ENCODE data around the gene FGFR2.
A peak's percentile ranks its signal among the peaks of the same experiment; 100 is the strongest.
"Not testable (repeated sequence)": the region's sequence is repeated elsewhere in the genome, so short reads cannot be mapped to it uniquely, and the experiment has no call there.

FGFR2 gene

GRCh38 chr10:121525251-121526134 is 72.8 kb downstream of the FGFR2 start:
- DNase-seq: peak in 6 of 51 donors; percentile 17 to 88 (median 26)

- peak in 4 of 51 donors; percentile 37 to 74 (median 52) for DNase-seq
These were observed 74.0 kb downstream of the FGFR2 start for GRCh38 chr10:121524157-121524817.

GRCh38 chr10:121522831-121523230 is 75.4 kb downstream of the FGFR2 start:
- DNase-seq: no peak

- DNase-seq: no peak
These were observed 76.3 kb downstream of the FGFR2 start for GRCh38 chr10:121521794-121522556.

- DNase-seq: not testable (repeated sequence)
These were observed 77.7 kb downstream of the FGFR2 start for GRCh38 chr10:121520526-121520925.

- DNase-seq: no peak
These were observed 78.2 kb downstream of the FGFR2 start for GRCh38 chr10:121519901-121520493.

- peak in 1 of 51 donors; percentile 36 for DNase-seq
These were observed 78.8 kb downstream of the FGFR2 start for GRCh38 chr10:121519411-121519810.

- no peak for DNase-seq
These were observed 79.9 kb downstream of the FGFR2 start for GRCh38 chr10:121518333-121518732.

GRCh38 chr10:121516093-121516865 is 82.0 kb downstream of the FGFR2 start:
- peak in 1 of 51 donors; percentile 61 for DNase-seq

- no peak for DNase-seq
These were observed 83.9 kb downstream of the FGFR2 start for GRCh38 chr10:121514141-121514865.

GRCh38 chr10:121511943-121512342 is 86.3 kb downstream of the FGFR2 start:
- DNase-seq: no peak

GRCh38 chr10:121511460-121511859 is 86.8 kb downstream of the FGFR2 start:
- DNase-seq: no peak

- DNase-seq: peak in 1 of 51 donors; percentile 51
These were observed 88.0 kb downstream of the FGFR2 start for GRCh38 chr10:121510201-121510771.

- no peak for DNase-seq
These were observed 88.4 kb downstream of the FGFR2 start for GRCh38 chr10:121509796-121510195.

- DNase-seq: no peak
These were observed 89.1 kb downstream of the FGFR2 start for GRCh38 chr10:121509112-121509511.

- DNase-seq: no peak
These were observed 94.6 kb downstream of the FGFR2 start for GRCh38 chr10:121503587-121504051.

- DNase-seq: no peak
These were observed 96.4 kb downstream of the FGFR2 start for GRCh38 chr10:121501796-121502195.

GRCh38 chr10:121500701-121501332 is 97.4 kb downstream of the FGFR2 start:
- DNase-seq: no peak

Measured in hypothalamus (tissue), 51 donors.